ENCODE results near the gene FOLR1. TPM values are rescaled to one million over a fixed set of nuclear protein-coding genes. Genes with fewer than 3 reads are reported as not detected.

Gene FOLR1
- total RNA-seq, 1 donor from 2014 or later: not detected

GRCh38 chr11:72240461-72241290, 48.7 kb downstream of the FOLR1 start:
- Mint-ChIP-seq H3K36me3 (ENCODE audit: unreplicated experiment) (no peaks in the 10 kb centered on the region), H3K4me3 (ENCODE audit: unreplicated experiment) (peak overlapping the region; percentile 94), H3K9me3 (ENCODE audit: unreplicated experiment) (peaks cover 4% of the 10 kb centered on the region), H3K4me1 (ENCODE audit: low read depth, unreplicated experiment) (peaks cover 8% of the 10 kb centered on the region), H3K27ac (ENCODE audit: unreplicated experiment) (peak overlapping the region; percentile 68), H3K27me3 (ENCODE audit: unreplicated experiment) (peaks cover 38% of the 10 kb centered on the region)
- TF ChIP-seq CTCF (IDR thresholded peaks at IDR 0.05; ENCODE audit: partially characterized antibody, unreplicated experiment): no peak
- peak; percentile 42 for DNase-seq

- Mint-ChIP-seq H3K36me3 (ENCODE audit: unreplicated experiment) (no peaks in the 10 kb centered on the region), H3K9me3 (ENCODE audit: unreplicated experiment) (peaks cover 4% of the 10 kb centered on the region), H3K27me3 (ENCODE audit: unreplicated experiment) (peaks cover 38% of the 10 kb centered on the region), H3K4me1 (ENCODE audit: low read depth, unreplicated experiment) (peaks cover 8% of the 10 kb centered on the region), H3K27ac (ENCODE audit: unreplicated experiment) (no peak overlapping the region), H3K4me3 (ENCODE audit: unreplicated experiment) (peak overlapping the region; percentile 62)
- DNase-seq: no peak
- no peak for TF ChIP-seq CTCF (IDR thresholded peaks at IDR 0.05; ENCODE audit: partially characterized antibody, unreplicated experiment)
Observed at GRCh38 chr11:72241291-72241781, 49.4 kb downstream of the FOLR1 start.

- Mint-ChIP-seq H3K27ac (ENCODE audit: unreplicated experiment) (no peak overlapping the region), H3K4me1 (ENCODE audit: low read depth, unreplicated experiment) (peaks cover 8% of the 10 kb centered on the region), H3K4me3 (ENCODE audit: unreplicated experiment) (peak overlapping the region; percentile 62), H3K9me3 (ENCODE audit: unreplicated experiment) (peaks cover 4% of the 10 kb centered on the region), H3K36me3 (ENCODE audit: unreplicated experiment) (no peaks in the 10 kb centered on the region), H3K27me3 (ENCODE audit: unreplicated experiment) (peaks cover 38% of the 10 kb centered on the region)
- DNase-seq: no peak
- TF ChIP-seq CTCF (IDR thresholded peaks at IDR 0.05; ENCODE audit: partially characterized antibody, unreplicated experiment): no peak
Observed at GRCh38 chr11:72242141-72242540, 50.2 kb downstream of the FOLR1 start.

DNA sequence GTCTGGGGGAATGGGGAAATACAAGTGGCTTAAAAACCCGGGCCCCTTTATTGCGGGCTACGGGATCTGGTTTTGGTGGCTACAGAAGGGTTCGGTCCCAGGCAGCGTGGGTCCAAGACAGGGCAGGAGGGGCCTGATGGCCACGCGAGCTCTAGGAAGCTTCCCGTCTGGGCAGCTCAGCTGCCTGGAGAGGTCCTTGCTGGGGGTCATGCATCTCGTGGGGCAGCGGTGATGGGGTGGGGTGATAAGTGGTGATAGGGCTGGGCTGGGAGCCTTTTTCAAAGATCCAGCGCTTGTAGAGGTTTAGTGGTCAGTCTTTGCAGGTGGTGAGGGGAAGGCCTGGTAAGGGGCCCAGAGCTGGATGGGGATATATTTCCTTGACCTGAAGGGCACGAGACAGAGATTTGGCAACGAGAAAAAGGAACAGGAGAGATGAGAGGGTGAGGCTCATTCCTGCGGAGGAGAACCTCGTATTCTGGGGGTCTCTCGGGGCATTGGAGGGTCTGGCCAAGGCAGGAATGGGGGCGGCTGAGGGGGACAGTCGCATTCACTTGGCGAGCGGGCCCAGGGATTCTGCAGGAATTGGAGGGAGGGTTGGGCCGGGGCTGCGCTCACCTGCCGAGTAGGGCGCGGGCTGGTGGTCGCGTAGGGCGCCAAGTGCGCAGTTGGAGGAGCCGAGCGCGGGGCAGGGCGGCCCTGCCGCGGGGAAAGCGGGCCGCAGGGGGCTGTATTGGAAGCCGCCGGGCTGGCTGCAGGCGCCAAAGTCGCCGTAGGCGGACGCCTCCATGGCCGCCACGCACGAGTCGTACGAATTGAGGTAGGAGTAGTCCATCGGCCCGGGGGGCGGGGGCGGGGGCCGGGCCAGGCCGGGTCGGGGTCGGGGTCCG, 51.5 kb downstream of the FOLR1 start:
- no peak overlapping the region for H3K27ac Mint-ChIP-seq (ENCODE audit: unreplicated experiment)
- H3K4me3 Mint-ChIP-seq (ENCODE audit: unreplicated experiment): peak overlapping the region; percentile 63
- no peak for DNase-seq
- H3K4me1 Mint-ChIP-seq (ENCODE audit: low read depth, unreplicated experiment): peaks cover 8% of the 10 kb centered on the region
- H3K9me3 Mint-ChIP-seq (ENCODE audit: unreplicated experiment): peaks cover 4% of the 10 kb centered on the region
- TF ChIP-seq CTCF (IDR thresholded peaks at IDR 0.05; ENCODE audit: partially characterized antibody, unreplicated experiment): no peak
- no peaks in the 10 kb centered on the region for H3K36me3 Mint-ChIP-seq (ENCODE audit: unreplicated experiment)
- H3K27me3 Mint-ChIP-seq (ENCODE audit: unreplicated experiment): peaks cover 38% of the 10 kb centered on the region
